ENCODE results near the gene PSAP.

Gene PSAP

GRCh38 chr10:71834343-71834674, 16.7 kb downstream of the PSAP start:
- TF ChIP-seq, protein P1, sequence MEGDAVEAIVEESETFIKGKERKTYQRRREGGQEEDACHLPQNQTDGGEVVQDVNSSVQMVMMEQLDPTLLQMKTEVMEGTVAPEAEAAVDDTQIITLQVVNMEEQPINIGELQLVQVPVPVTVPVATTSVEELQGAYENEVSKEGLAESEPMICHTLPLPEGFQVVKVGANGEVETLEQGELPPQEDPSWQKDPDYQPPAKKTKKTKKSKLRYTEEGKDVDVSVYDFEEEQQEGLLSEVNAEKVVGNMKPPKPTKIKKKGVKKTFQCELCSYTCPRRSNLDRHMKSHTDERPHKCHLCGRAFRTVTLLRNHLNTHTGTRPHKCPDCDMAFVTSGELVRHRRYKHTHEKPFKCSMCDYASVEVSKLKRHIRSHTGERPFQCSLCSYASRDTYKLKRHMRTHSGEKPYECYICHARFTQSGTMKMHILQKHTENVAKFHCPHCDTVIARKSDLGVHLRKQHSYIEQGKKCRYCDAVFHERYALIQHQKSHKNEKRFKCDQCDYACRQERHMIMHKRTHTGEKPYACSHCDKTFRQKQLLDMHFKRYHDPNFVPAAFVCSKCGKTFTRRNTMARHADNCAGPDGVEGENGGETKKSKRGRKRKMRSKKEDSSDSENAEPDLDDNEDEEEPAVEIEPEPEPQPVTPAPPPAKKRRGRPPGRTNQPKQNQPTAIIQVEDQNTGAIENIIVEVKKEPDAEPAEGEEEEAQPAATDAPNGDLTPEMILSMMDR (IDR thresholded peaks at IDR 0.05; ENCODE audit: insufficient read depth, low read depth, low read length, missing control alignments) = no peak
- no peak overlapping the region for H3K4me3 ChIP-seq (ENCODE audit: low read length)
- DNase-seq (ENCODE audit: low read depth) = no peak

GRCh38 chr10:71833451-71834342, 17.4 kb downstream of the PSAP start:
- no peak for DNase-seq (ENCODE audit: low read depth)
- TF ChIP-seq, protein P1 (IDR thresholded peaks at IDR 0.05; ENCODE audit: insufficient read depth, low read depth, low read length, missing control alignments) = no peak
- no peak overlapping the region for H3K4me3 ChIP-seq (ENCODE audit: low read length)

DNA sequence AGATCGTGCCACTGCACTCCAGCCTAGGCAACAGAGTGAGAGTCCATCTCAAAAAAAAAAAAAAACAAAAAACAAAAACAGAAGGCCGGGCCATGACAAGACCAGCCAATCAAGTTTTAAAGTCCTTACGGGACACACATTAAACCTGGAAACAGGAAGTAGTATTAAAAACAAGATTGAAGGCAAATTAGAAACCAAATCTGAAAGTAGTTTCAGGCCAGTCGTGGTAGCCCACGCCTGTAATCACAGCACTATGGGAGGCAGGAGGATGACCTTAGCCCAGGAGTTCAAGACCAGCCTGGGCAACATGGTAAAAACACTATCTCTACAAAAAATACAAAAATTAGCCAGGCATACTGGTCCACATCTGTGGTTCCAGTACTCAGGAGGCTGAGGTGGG, 18.1 kb downstream of the PSAP start:
- TF ChIP-seq, protein P1 (IDR thresholded peaks at IDR 0.05; ENCODE audit: insufficient read depth, low read depth, low read length, missing control alignments) = no peak
- H3K4me3 ChIP-seq (ENCODE audit: low read length) = no peak overlapping the region
- no peak for DNase-seq (ENCODE audit: low read depth)

DNA sequence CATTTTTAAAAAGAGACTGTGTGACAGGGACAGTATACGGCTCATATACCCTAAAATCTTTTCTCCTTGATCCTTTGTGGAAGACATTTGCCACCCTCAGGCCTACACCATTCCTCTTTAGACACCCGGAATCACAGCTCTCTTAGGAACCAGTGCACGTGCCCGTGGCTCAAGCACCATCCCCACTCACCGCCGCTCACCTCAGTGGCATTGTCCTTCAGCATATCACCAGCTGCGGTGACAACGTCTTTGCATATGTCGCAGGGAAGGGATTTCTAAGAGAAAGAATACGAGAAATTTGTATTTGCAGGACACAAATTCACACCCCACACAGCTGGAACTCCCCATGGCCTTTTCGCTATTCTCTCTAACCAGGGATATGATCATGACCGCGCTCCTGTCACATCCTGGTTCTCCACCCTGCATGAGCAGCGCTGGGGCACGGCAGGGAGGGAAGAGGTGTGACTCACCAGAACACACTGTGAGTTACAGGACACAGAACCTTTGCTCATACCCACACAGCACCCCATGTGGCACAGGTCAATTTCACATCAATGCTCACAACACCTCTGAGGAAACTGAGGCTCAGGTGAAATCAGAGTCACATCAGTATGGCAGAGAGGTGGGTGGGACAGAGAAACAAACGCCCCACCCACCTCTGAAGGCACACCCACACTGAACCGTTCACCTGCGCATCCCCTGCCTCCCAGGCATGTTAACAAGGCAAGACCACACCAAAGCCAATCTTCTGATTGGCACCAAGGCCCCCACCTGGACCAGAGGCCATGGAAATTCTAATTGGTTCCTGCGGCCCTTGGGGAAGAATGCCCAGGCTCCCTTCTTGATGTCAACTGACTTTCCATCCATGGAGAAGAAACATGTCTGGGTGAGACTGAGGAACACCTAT, 19.2 kb downstream of the PSAP start:
- H3K4me3 ChIP-seq (ENCODE audit: low read length) = no peak overlapping the region
- TF ChIP-seq, protein P1 (IDR thresholded peaks at IDR 0.05; ENCODE audit: insufficient read depth, low read depth, low read length, missing control alignments) = no peak
- DNase-seq (ENCODE audit: low read depth) = peak; percentile 89

GRCh38 chr10:71830726-71831125, 20.3 kb downstream of the PSAP start:
- no peak for DNase-seq (ENCODE audit: low read depth)
- TF ChIP-seq, protein P1 (IDR thresholded peaks at IDR 0.05; ENCODE audit: insufficient read depth, low read depth, low read length, missing control alignments) = no peak
- H3K4me3 ChIP-seq (ENCODE audit: low read length) = no peak overlapping the region

DNA sequence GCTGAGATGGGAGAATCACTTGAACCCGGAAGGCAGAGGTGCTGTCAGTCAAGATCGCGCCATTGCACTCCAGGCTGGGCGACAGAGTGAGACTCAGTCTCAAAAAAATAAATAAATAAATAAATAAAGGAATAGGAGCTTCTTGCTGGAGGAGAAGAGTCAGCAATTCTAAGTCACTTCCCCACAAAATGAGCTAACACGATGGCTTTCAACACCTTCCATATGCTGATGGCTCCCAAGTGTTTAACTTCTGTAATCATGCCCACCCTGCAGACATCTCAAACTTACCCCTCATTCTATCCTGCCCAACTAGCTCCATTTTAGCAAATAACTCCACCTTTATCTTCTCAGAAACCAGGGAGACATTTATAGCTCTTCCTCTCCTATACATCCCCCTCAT, 21.2 kb downstream of the PSAP start:
- TF ChIP-seq, protein P1 (IDR thresholded peaks at IDR 0.05; ENCODE audit: insufficient read depth, low read depth, low read length, missing control alignments) = no peak
- no peak overlapping the region for H3K4me3 ChIP-seq (ENCODE audit: low read length)
- DNase-seq (ENCODE audit: low read depth) = no peak
